ENCODE measurements around the gene CERS3.

- TF ChIP-seq CTCF (IDR thresholded peaks at IDR 0.05; ENCODE audit: insufficient read depth, low read length) (no peak), GABPA (IDR thresholded peaks at IDR 0.05; ENCODE audit: low read depth) (no peak)
These were observed 62.7 kb downstream of the CERS3 start for GRCh38 chr15:100466073-100466472.

Data from HL-60 (cell line).